K562 (cell line): ENCODE data around the gene POM121.
"Not testable (repeated sequence)": the region's sequence is repeated elsewhere in the genome, so short reads cannot be mapped to it uniquely, and the experiment has no call there.

Experiments used
- ESRRA ChIP-seq: fragments of 450-650 bp; IDR thresholded peaks from 2 replicates; pipeline ENCODE4 v1.6.1; 2014; ENCODE audit warnings: low read depth, mild to moderate bottlenecking, moderate library complexity, borderline replicate concordance
- KLF16 ChIP-seq: IDR thresholded peaks from 2 replicates; pipeline ENCODE4 v1.6.1; 2016; ENCODE audit warnings: antibody characterized with exemption
- PPARD ChIP-seq: fragments of 250-450 bp; sonication (Bioruptor Pico); IDR thresholded peaks from 2 replicates; pipeline ENCODE4 v1.8.0; 2022; ENCODE audit warnings: inconsistent platforms, mild to moderate bottlenecking, moderate library complexity
- ZC3H8 ChIP-seq: fragments of 450-650 bp; IDR thresholded peaks from 2 replicates; pipeline ENCODE4 v1.6.1; 2017

- not testable (repeated sequence) for TF ChIP-seq PPARD (CRISPR knock-in tag); ESRRA; KLF16; ZC3H8
Measured at GRCh38 chr7:72953901-72954562, 29.1 kb downstream of the POM121 start.
